H1 (cell line): ENCODE results near the gene NELFB. TPM values are rescaled to one million over a fixed set of nuclear protein-coding genes. Genes with fewer than 3 reads are reported as not detected.

ENCODE experiments used
- ATF2 ChIP-seq: IDR thresholded peaks from 2 replicates; pipeline ENCODE4 v1.6.1; 2012; ENCODE audit warnings: low read length, inconsistent platforms
- ATF3 ChIP-seq: IDR thresholded peaks from 2 replicates; pipeline ENCODE4 v1.6.1; 2011; ENCODE audit warnings: low read depth, mild to moderate bottlenecking, low read length; ENCODE audit not compliant: insufficient read depth
- POLR2A ChIP-seq, 2 experiments: IDR thresholded peaks; 1 replicate in 1 of 2; 2 replicates in 1 of 2; pipeline ENCODE4 v1.6.1; 2011; ENCODE audit warnings: low read depth in 2 of 2, low read length in 2 of 2, mild to moderate bottlenecking in 2 of 2; ENCODE audit errors: control extremely low read depth in 1 of 2
- SAP30 ChIP-seq: fragments of 300-600 bp; sonication (generic); IDR thresholded peaks from 2 replicates; pipeline ENCODE4 v1.7.1; 2012; ENCODE audit warnings: low read length, moderate library complexity, mild to moderate bottlenecking, inconsistent platforms; ENCODE audit not compliant: insufficient read depth, insufficient replicate concordance
- SP1 ChIP-seq: IDR thresholded peaks from 2 replicates; pipeline ENCODE4 v1.6.1; 2011; ENCODE audit warnings: low read depth, low read length
- SRF ChIP-seq: IDR thresholded peaks from 2 replicates; pipeline ENCODE4 v1.6.1; 2011; ENCODE audit warnings: mild to moderate bottlenecking, low read depth, low read length, moderate library complexity
- polyA plus RNA-seq, 7 experiments: library from polyadenylated mRNA; depleted of rRNA in 3 of 7; stranded (reverse) in 5 of 7; unstranded in 2 of 7; fragments of >200 nt in 5 of 7; fragments of 200-250 nt in 2 of 7; gene quantifications; 1 replicate in 5 of 7; 2 replicates in 1 of 7; 4 replicates in 1 of 7; pipeline versions ENCODE4 v1.2.1 to v1.2.3, GENCODE V29; 2011 to 2013; ENCODE audit warnings: missing spikeins in 2 of 7, mixed read lengths in 2 of 7
- total RNA-seq: library from RNA; stranded (reverse); fragmentation: NEBNext Ultra II Directional; extraction: Animal tissue kit (Norgen Biotek cat#: 25700); gene quantifications from 2 replicates; pipeline ENCODE4 v1.2.1, GENCODE V29; 2021

The NELFB gene
- total and polyA plus RNA-seq, 2 of the 8 experiments (the other 6 are each of a cell fraction or from before 2014, with no cell fraction given): 57.6 to 78.0 TPM

- TF ChIP-seq SAP30: no peak
- TF ChIP-seq ATF3: no peak
- no peak for TF ChIP-seq ATF2
- no peak for TF ChIP-seq SRF
- TF ChIP-seq POLR2A (IDR thresholded peaks at IDR 0.05; ENCODE audit: control extremely low read depth in 1 of 2, low read depth in 2 of 2, low read length in 2 of 2): no peak
- no peak for TF ChIP-seq SP1
- TF ChIP-seq, all 59 proteins: peak for 0
Observed at GRCh38 chr9:137229903-137230704, 25.0 kb upstream of the NELFB start (continued).
